Endothelial cell of umbilical vein (primary cell): Measurements from ENCODE around the gene DEPDC1B. TPM values are rescaled to one million over a fixed set of nuclear protein-coding genes. Genes with fewer than 3 reads are reported as not detected.

ENCODE experiments used
- BruUV-seq: library from RNA; stranded (reverse); fragments of 400-500 nt; replicated peaks from 2 replicates; lab custom pipeline; 2021; lab: Mats Ljungman, UMichigan
- CTCF ChIA-PET: fragments of 300-600, 350-600 bp; sonication (Branson Sonifier 250); formaldehyde crosslinking; loops from one replicate; lab custom pipeline; 2021; ENCODE audit warnings: antibody characterized with exemption, inconsistent platforms; lab: Charles Lee
- POLR2A ChIA-PET: fragments of 300-600, 350-600 bp; sonication (Branson Sonifier 250); formaldehyde crosslinking; loops from one replicate; lab custom pipeline; 2021; ENCODE audit warnings: antibody characterized with exemption, inconsistent platforms; lab: Charles Lee
- DNase-seq: peaks from one replicate; pipeline ENCODE4 v3.0.0-alpha.2; 2011; ENCODE audit warnings: low read depth, low spot score
- FAIRE-seq: peaks from 2 replicates; lab custom pipeline; 2011; peaks lifted over from hg19 to GRCh38; lab: Jason Lieb, UNC
- H2AFZ ChIP-seq: 2 replicates; pipeline ENCODE4 v1.6.0; 2012; ENCODE audit warnings: low read depth, low read length, control low read depth, inconsistent platforms
- H3K27ac ChIP-seq: 2 replicates; pipeline ENCODE4 v1.5.1; 2011; ENCODE audit warnings: low read depth, mild to moderate bottlenecking, control low read depth, low read length, moderate library complexity; ENCODE audit not compliant: insufficient read depth
- H3K27me3 ChIP-seq, 2 experiments: 2 replicates each; pipeline versions ENCODE4 v1.6.0 to v1.6.1; 2011; ENCODE audit warnings: low read length in 2 of 2, mixed read lengths in 1 of 2; ENCODE audit not compliant: control insufficient read depth in 2 of 2, insufficient read depth in 2 of 2
- H3K36me3 ChIP-seq, 2 experiments: 2 replicates in 1 of 2; 3 replicates in 1 of 2; pipeline ENCODE4 v1.5.1; 2011; ENCODE audit warnings: low read length in 2 of 2, mild to moderate bottlenecking in 1 of 2, moderate library complexity in 1 of 2; ENCODE audit not compliant: control insufficient read depth in 2 of 2, insufficient read depth in 2 of 2; ENCODE audit errors: extremely low read depth in 1 of 2
- H3K4me1 ChIP-seq: 3 replicates; pipeline ENCODE4 v1.5.1; 2011; ENCODE audit warnings: mild to moderate bottlenecking, low read length; ENCODE audit not compliant: control insufficient read depth, insufficient read depth; ENCODE audit errors: extremely low read depth
- H3K4me2 ChIP-seq: 2 replicates; pipeline ENCODE4 v1.6.1; 2011; ENCODE audit warnings: low read length, control low read depth, mixed read lengths; ENCODE audit not compliant: insufficient read depth
- H3K4me3 ChIP-seq, 3 experiments: fragments of 200-600 bp in 1 of 3; sonication (generic), shearing (Covaris generic) in 1 of 3; replicated peaks in 1 of 3; 2 replicates each; pipeline ENCODE4 v1.5.1; 2011 to 2016; ENCODE audit warnings: control low read depth in 3 of 3, low read length in 3 of 3, mild to moderate bottlenecking in 2 of 3, inconsistent platforms in 1 of 3, low read depth in 1 of 3, moderate library complexity in 1 of 3; ENCODE audit not compliant: insufficient read depth in 1 of 3
- H3K79me2 ChIP-seq: 2 replicates; pipeline ENCODE4 v1.6.0; 2012; ENCODE audit warnings: low read length, inconsistent platforms; ENCODE audit not compliant: control insufficient read depth, insufficient read depth
- H3K9ac ChIP-seq: replicated peaks from 2 replicates; pipeline ENCODE3; 2011; ENCODE audit warnings: low read length, control low read depth; ENCODE audit not compliant: insufficient read depth; ENCODE audit errors: extremely low read depth
- H3K9me1 ChIP-seq: replicated peaks from 3 replicates; pipeline ENCODE4 v1.6.0; 2011; ENCODE audit warnings: mild to moderate bottlenecking, low read length; ENCODE audit not compliant: control insufficient read depth, insufficient read depth; ENCODE audit errors: extremely low read depth
- H3K9me3 ChIP-seq: replicated peaks from 2 replicates; pipeline ENCODE4 v1.5.1; 2012; ENCODE audit warnings: low read length, inconsistent platforms; ENCODE audit not compliant: control insufficient read depth, insufficient read depth
- H4K20me1 ChIP-seq: replicated peaks from 2 replicates; pipeline ENCODE3; 2011; ENCODE audit warnings: mild to moderate bottlenecking, low read length; ENCODE audit not compliant: control insufficient read depth, insufficient read depth; ENCODE audit errors: extremely low read depth
- CTCF ChIP-seq, 2 donors: IDR thresholded peaks; 1 replicate in 1 of 2; 2 replicates in 1 of 2; pipeline ENCODE4 v1.5.1; 2011; ENCODE audit warnings: low read length in 2 of 2, mild to moderate bottlenecking in 2 of 2, moderate library complexity in 2 of 2, control low read depth in 1 of 2, inconsistent platforms in 1 of 2, low read depth in 1 of 2; ENCODE audit not compliant: insufficient read depth in 1 of 2; ENCODE audit errors: extremely low read depth in 1 of 2
- EZH2 ChIP-seq: IDR thresholded peaks from 2 replicates; pipeline ENCODE4 v1.6.1; 2012; ENCODE audit warnings: borderline replicate concordance, low read depth, mild to moderate bottlenecking, moderate library complexity, low read length, inconsistent platforms; ENCODE audit not compliant: severe bottlenecking
- FOS ChIP-seq: IDR thresholded peaks from 2 replicates; pipeline ENCODE4 v1.6.1; 2011; ENCODE audit warnings: mild to moderate bottlenecking, low read length, moderate library complexity, borderline replicate concordance; ENCODE audit not compliant: insufficient read depth
- GATA2 ChIP-seq: IDR thresholded peaks from 2 replicates; pipeline ENCODE4 v1.7.0; 2011; ENCODE audit warnings: low read depth, mild to moderate bottlenecking, moderate library complexity, mixed read lengths, low read length; ENCODE audit not compliant: insufficient read length, insufficient read depth
- JUN ChIP-seq: IDR thresholded peaks from 2 replicates; pipeline ENCODE4 v1.6.1; 2011; ENCODE audit warnings: borderline replicate concordance, low read depth; ENCODE audit not compliant: insufficient read length, insufficient read depth
- MAX ChIP-seq: IDR thresholded peaks from 2 replicates; pipeline ENCODE4 v1.6.1; 2011; ENCODE audit not compliant: insufficient read depth, insufficient read length
- MYC ChIP-seq: IDR thresholded peaks from one replicate; pipeline ENCODE4 v1.6.1; 2011; ENCODE audit warnings: mild to moderate bottlenecking, low read depth, low read length
- POLR2A ChIP-seq: IDR thresholded peaks from 2 replicates; pipeline ENCODE4 v1.6.1; 2012; ENCODE audit warnings: low read depth, mild to moderate bottlenecking, control low read depth, low read length
- POLR2AphosphoS5 ChIP-seq: IDR thresholded peaks from 2 replicates; pipeline ENCODE4 v1.6.1; 2012; ENCODE audit warnings: low read depth, mild to moderate bottlenecking, control low read depth, low read length, moderate library complexity; ENCODE audit not compliant: insufficient read depth
- dilution Hi-C: fragments of 300-500 bp; cut with MboI; formaldehyde crosslinking; loops from one replicate; pipeline ENCODE4 v1.15.0; 2019; ENCODE audit warnings: low sequenced_read_pairs; ENCODE audit not compliant: extremely low pct_ligation_motif_present
- intact Hi-C: fragments of 100-400 bp; cut with micrococcal nuclease; formaldehyde crosslinking; loops from one replicate; pipeline ENCODE4 v1.10.0; 2022
- polyA plus RNA-seq, 4 experiments: library from polyadenylated mRNA; depleted of rRNA in 3 of 4; stranded (reverse) in 3 of 4; unstranded in 1 of 4; fragments of >200 nt; gene quantifications; 2 replicates each; pipeline versions ENCODE4 v1.2.1 to v1.2.3, GENCODE V29; 2011 to 2012; ENCODE audit warnings: missing spikeins in 1 of 4
- total RNA-seq: library from RNA; stranded (reverse); gene quantifications from 2 replicates; pipeline ENCODE4 v1.2.3, GENCODE V29; 2021

Gene DEPDC1B
- total and polyA plus RNA-seq, 2 donors (not counting 3 experiments of a cell fraction or from before 2014, with no cell fraction given): 6.7 to 18.7 TPM

- H3K4me1 ChIP-seq: no peaks in the 10 kb centered on the region
- dilution Hi-C loops (no loop called here), intact Hi-C loops (no loop called here)
- POLR2A ChIA-PET: no interaction called here
- H3K9me3 ChIP-seq: no peaks in the 10 kb centered on the region
- H4K20me1 ChIP-seq: no peaks in the 10 kb centered on the region
- H3K9ac ChIP-seq: no peak overlapping the region
- no peak overlapping the region for H2AFZ ChIP-seq
- H3K4me3 ChIP-seq: no peak overlapping the region
- H3K27ac ChIP-seq: no peak overlapping the region
- CTCF ChIA-PET: interaction anchor here (0.8 kb wide), 1 partner anchor 15 kb away, joined by 3 read pairs; no protein-coding TSS in a partner anchor
- H3K36me3 ChIP-seq: no peaks in the 10 kb centered on the region
- TF ChIP-seq MAX: no peak
- TF ChIP-seq GATA2: no peak
- TF ChIP-seq JUN: no peak
- TF ChIP-seq MYC: no peak
- TF ChIP-seq CTCF (IDR thresholded peaks at IDR 0.05; ENCODE audit: extremely low read depth in 1 of 2, insufficient read depth in 1 of 2, low read depth in 1 of 2, low read length in 2 of 2): no peak
- no peak for TF ChIP-seq POLR2A
- H3K9me1 ChIP-seq: no peaks in the 10 kb centered on the region
- H3K4me2 ChIP-seq: no peak overlapping the region
- BruUV-seq: no TSS peak
- H3K79me2 ChIP-seq: no peaks in the 10 kb centered on the region
- DNase-seq (no peak), FAIRE-seq (no peak)
- H3K27me3 ChIP-seq: peaks cover 0 to 3% of the 10 kb centered on the region in 2 experiments
Observed at GRCh38 chr5:60551250-60551649, 148.7 kb downstream of the DEPDC1B start.

- H3K27ac ChIP-seq: no peak overlapping the region
- no peak for DNase-seq
- H3K9ac ChIP-seq: no peak overlapping the region
- ChIA-PET POLR2A (no interaction called here), CTCF (no interaction called here)
- dilution Hi-C loops (no loop called here), intact Hi-C loops (no loop called here)
- H3K9me1 ChIP-seq: no peaks in the 10 kb centered on the region
- H2AFZ ChIP-seq: no peak overlapping the region
- no peaks in the 10 kb centered on the region for H3K36me3 ChIP-seq
- no TSS peak for BruUV-seq
- no peak overlapping the region for H3K4me3 ChIP-seq
- no peaks in the 10 kb centered on the region for H3K9me3 ChIP-seq
- FAIRE-seq: no peak
- TF ChIP-seq MYC (no peak), CTCF (IDR thresholded peaks at IDR 0.05; ENCODE audit: extremely low read depth in 1 of 2, insufficient read depth in 1 of 2, low read depth in 1 of 2, low read length in 2 of 2) (no peak), POLR2AphosphoS5 (no peak), GATA2 (no peak), JUN (no peak), EZH2 (no peak), MAX (no peak), POLR2A (no peak), FOS (no peak)
- no peaks in the 10 kb centered on the region for H3K4me1 ChIP-seq
- H4K20me1 ChIP-seq: no peaks in the 10 kb centered on the region
- no peak overlapping the region for H3K4me2 ChIP-seq
- H3K79me2 ChIP-seq: no peaks in the 10 kb centered on the region
- H3K27me3 ChIP-seq: peaks cover 0 to 3% of the 10 kb centered on the region in 2 experiments
Observed at GRCh38 chr5:60550311-60550710, 149.7 kb downstream of the DEPDC1B start.
